Common myeloid progenitor, CD34-positive (primary cell): ENCODE data around the gene RASGEF1C.

Experiments
- CTCF ChIA-PET: fragments of 350-600 bp; sonication (Branson Sonifier 250); formaldehyde crosslinking; loops from one replicate; lab custom pipeline; 2021; ENCODE audit warnings: antibody characterized with exemption; lab: Charles Lee
- POLR2A ChIA-PET: fragments of 350-600 bp; sonication (Branson Sonifier 250); formaldehyde crosslinking; loops from one replicate; lab custom pipeline; 2021; ENCODE audit warnings: antibody characterized with exemption; lab: Charles Lee
- DNase-seq, 3 donors: peaks; one replicate each; pipeline versions ENCODE4 v3.0.0 to v3.0.0-alpha.2; 2013
- H3K27ac ChIP-seq, 2 experiments: 1 replicate in 1 of 2; 2 replicates in 1 of 2; pipeline ENCODE4 v1.7.0; 2013; ENCODE audit warnings: inconsistent platforms in 2 of 2, low read length in 2 of 2, mild to moderate bottlenecking in 2 of 2, low read depth in 1 of 2, moderate library complexity in 1 of 2; ENCODE audit not compliant: severe bottlenecking in 2 of 2, insufficient read depth in 1 of 2, poor library complexity in 1 of 2
- H3K27me3 ChIP-seq, 5 experiments: replicated peaks in 2 of 5; 1 replicate in 3 of 5; 2 replicates in 2 of 5; pipeline versions ENCODE4 v1.6.1 to v1.7.0; 2013; ENCODE audit warnings: low read length in 4 of 5, mild to moderate bottlenecking in 2 of 5, moderate library complexity in 2 of 5, inconsistent platforms in 1 of 5; ENCODE audit not compliant: insufficient read depth in 5 of 5, control insufficient read depth in 4 of 5
- H3K36me3 ChIP-seq, 4 experiments: 1 replicate in 2 of 4; 2 replicates in 2 of 4; pipeline versions ENCODE4 v1.6.1 to v1.7.0; 2013; ENCODE audit warnings: low read length in 3 of 4, control low read depth in 1 of 4, mild to moderate bottlenecking in 1 of 4; ENCODE audit not compliant: control insufficient read depth in 4 of 4, insufficient read depth in 4 of 4
- H3K4me1 ChIP-seq, 4 experiments: 1 replicate in 3 of 4; 2 replicates in 1 of 4; pipeline versions ENCODE4 v1.6.1 to v1.7.1; 2013; ENCODE audit warnings: low read length in 3 of 4, mild to moderate bottlenecking in 3 of 4, control low read depth in 1 of 4, inconsistent platforms in 1 of 4, moderate library complexity in 1 of 4; ENCODE audit not compliant: control insufficient read depth in 4 of 4, insufficient read depth in 4 of 4; ENCODE audit errors: control extremely low read depth in 1 of 4
- H3K4me3 ChIP-seq, 7 experiments: 1 replicate in 4 of 7; 2 replicates in 3 of 7; pipeline versions ENCODE4 v1.5.1 to v1.7.0; 2013; ENCODE audit warnings: mild to moderate bottlenecking in 7 of 7, low read length in 6 of 7, moderate library complexity in 6 of 7, inconsistent platforms in 2 of 7, low read depth in 2 of 7, control low read depth in 1 of 7; ENCODE audit not compliant: insufficient read depth in 4 of 7, control insufficient read depth in 1 of 7; ENCODE audit errors: extremely low read depth in 1 of 7
- H3K9me3 ChIP-seq, 5 experiments: 1 replicate in 4 of 5; 2 replicates in 1 of 5; pipeline versions ENCODE4 v1.6.1 to v1.7.1; 2013; ENCODE audit warnings: low read length in 4 of 5, mild to moderate bottlenecking in 2 of 5, inconsistent platforms in 1 of 5, low read depth in 1 of 5, moderate library complexity in 1 of 5; ENCODE audit not compliant: control insufficient read depth in 4 of 5, insufficient read depth in 2 of 5; ENCODE audit errors: control extremely low read depth in 1 of 5
- WGBS: methylation state at CpG from one replicate; pipeline ENCODE4 v1.1.5; 2013; ENCODE audit not compliant: insufficient coverage; 5-methylcytosine and 5-hydroxymethylcytosine counted together

Gene RASGEF1C

DNA sequence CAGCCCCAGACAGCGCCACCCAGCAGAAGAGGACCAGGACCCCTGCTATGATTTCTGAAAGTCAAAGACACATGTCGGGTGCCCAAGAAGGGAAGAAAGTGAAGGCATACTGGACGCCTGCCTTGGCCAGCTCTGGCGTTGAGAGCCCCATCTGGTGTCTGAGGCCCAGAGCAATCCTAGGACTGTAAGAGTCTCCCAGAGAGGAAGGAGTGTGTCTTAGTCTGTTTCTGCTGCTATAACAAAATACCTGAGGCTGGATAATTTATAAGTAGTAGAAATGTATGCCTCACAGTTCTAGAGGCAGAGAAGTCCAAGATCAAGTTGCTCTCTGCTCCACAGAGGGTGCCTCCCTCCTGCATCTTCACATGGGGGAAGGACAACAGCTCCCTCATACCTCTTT is 10.8 kb downstream of the RASGEF1C start:
- Histone ChIP-seq H3K9me3 (no peaks in the 10 kb centered on the region), H3K4me1 (no peaks in the 10 kb centered on the region), H3K27ac (no peak overlapping the region), H3K36me3 (no peaks in the 10 kb centered on the region), H3K4me3 (no peak overlapping the region), H3K27me3 (no peaks in the 10 kb centered on the region)
- DNase-seq = no peak
- 95% methylated on average over 4 of the region's 4 CpGs for WGBS
- CTCF ChIA-PET = interaction anchor here (1.2 kb wide), 1 partner anchor 11 kb away, joined by 3 read pairs; the partner anchor contains the start of gene RASGEF1C
- POLR2A ChIA-PET = no interaction called here

- Histone ChIP-seq H3K9me3 (no peaks in the 10 kb centered on the region), H3K4me1 (no peaks in the 10 kb centered on the region), H3K36me3 (no peaks in the 10 kb centered on the region), H3K27ac (no peak overlapping the region), H3K27me3 (no peaks in the 10 kb centered on the region), H3K4me3 (no peak overlapping the region)
- DNase-seq = no peak
- ChIA-PET CTCF (no interaction called here), POLR2A (no interaction called here)
- 98% methylated on average over 11 of the region's 14 CpGs for WGBS
These were observed 11.9 kb downstream of the RASGEF1C start for GRCh38 chr5:180197016-180197702.

- Histone ChIP-seq H3K9me3 (no peaks in the 10 kb centered on the region), H3K27ac (no peak overlapping the region), H3K36me3 (no peaks in the 10 kb centered on the region), H3K27me3 (no peaks in the 10 kb centered on the region), H3K4me3 (no peak overlapping the region), H3K4me1 (no peaks in the 10 kb centered on the region)
- 91% methylated on average over 32 of the region's 34 CpGs for WGBS
- CTCF ChIA-PET = interaction anchor here (1.5 kb wide), 1 partner anchor 11 kb away, joined by 3 read pairs; no protein-coding TSS in a partner anchor
- DNase-seq = no peak
- POLR2A ChIA-PET = no interaction called here
These were observed 14.3 kb downstream of the RASGEF1C start for GRCh38 chr5:180194410-180195345.

DNA sequence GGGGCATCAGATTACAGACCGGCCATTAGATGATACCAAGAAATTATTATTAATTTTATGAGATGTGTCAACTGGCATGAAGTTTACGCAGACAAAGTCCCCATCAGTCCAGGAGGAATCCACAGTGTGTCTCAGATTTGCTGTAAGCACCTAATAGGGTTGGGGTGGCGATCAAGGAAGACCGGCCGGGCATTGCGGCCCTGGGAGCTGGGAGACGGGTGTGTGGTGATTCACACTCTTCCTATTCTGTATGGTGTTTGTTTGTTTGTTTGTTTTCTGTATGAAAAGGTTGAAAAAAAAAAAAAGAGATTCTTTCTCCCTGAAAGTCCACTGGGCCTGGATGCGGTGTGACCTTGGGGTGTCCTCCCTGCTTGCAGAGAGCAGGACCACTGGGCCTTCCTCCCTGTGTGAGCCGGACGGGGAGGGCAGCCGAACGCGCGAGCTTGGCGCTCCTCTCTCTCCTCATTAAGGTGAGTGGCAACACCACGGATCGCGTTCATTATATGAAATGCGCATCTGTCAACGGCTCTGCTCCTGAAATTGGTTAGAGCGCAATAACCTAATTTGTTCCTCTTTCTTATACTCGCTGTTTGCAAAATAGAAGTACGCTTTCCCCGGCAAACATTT is 15.1 kb downstream of the RASGEF1C start:
- no peak overlapping the region for H3K4me3 ChIP-seq
- no peak overlapping the region for H3K27ac ChIP-seq
- H3K27me3 ChIP-seq = no peaks in the 10 kb centered on the region
- no peaks in the 10 kb centered on the region for H3K9me3 ChIP-seq
- ChIA-PET CTCF (interaction anchor here (1.2 kb wide), 1 partner anchor 16 kb away, joined by 3 read pairs; no protein-coding TSS in a partner anchor), POLR2A (no interaction called here)
- no peak for DNase-seq
- over 99% methylated on average over 17 of the region's 24 CpGs for WGBS
- no peaks in the 10 kb centered on the region for H3K36me3 ChIP-seq
- no peaks in the 10 kb centered on the region for H3K4me1 ChIP-seq

DNA sequence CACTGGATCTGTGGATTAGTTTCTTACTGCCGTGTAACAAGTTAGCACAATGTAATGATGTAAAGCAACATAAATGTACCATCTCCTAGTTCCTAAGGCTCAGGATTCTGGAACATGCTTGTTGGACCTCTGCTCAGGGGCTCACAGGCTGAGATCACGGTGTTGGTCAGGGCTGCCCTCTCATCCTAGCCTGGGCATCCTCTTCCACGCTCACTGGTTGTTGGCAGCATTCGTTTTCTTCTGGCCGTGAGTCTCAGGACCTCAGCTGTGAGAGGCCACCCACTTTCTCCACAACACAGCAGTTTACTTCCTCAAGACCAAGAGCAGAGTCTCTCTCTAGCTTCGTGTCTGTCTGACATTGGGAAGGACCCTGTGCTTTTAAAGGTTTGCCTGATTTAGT is 17.3 kb downstream of the RASGEF1C start:
- Histone ChIP-seq H3K36me3 (no peaks in the 10 kb centered on the region), H3K27me3 (no peaks in the 10 kb centered on the region), H3K27ac (no peak overlapping the region), H3K4me3 (no peak overlapping the region), H3K9me3 (peaks cover 0 to 13% (median 0%) of the 10 kb centered on the region in 5 experiments), H3K4me1 (no peaks in the 10 kb centered on the region)
- WGBS = 58% methylated on average over 5 of the region's 6 CpGs
- ChIA-PET POLR2A (no interaction called here), CTCF (interaction anchor here (0.9 kb wide), 1 partner anchor 13 kb away, joined by 3 read pairs; no protein-coding TSS in a partner anchor)
- DNase-seq = no peak

- DNase-seq = no peak
- WGBS = no CpG with 5 or more reads among the region's 2 CpGs
These were observed 21.2 kb downstream of the RASGEF1C start for GRCh38 chr5:180187767-180188166.

More at GRCh38 chr5:180187767-180188166, 21.2 kb downstream of the RASGEF1C start:
- ChIA-PET CTCF (no interaction called here), POLR2A (no interaction called here)
- no peaks in the 10 kb centered on the region for H3K27me3 ChIP-seq
- no peaks in the 10 kb centered on the region for H3K4me1 ChIP-seq
- peaks cover 0 to 14% (median 0%) of the 10 kb centered on the region in 5 experiments for H3K9me3 ChIP-seq
- H3K36me3 ChIP-seq = no peaks in the 10 kb centered on the region
- no peak overlapping the region for H3K4me3 ChIP-seq
- H3K27ac ChIP-seq = no peak overlapping the region
